A549 (cell line): Measurements from ENCODE around the gene GSG1L.

Experiments used
- HMGXB4 ChIP-seq: fragments of 250-450 bp; sonication (Bioruptor Pico); IDR thresholded peaks from 2 replicates; pipeline ENCODE4 v1.5.0; 2021; ENCODE audit warnings: mild to moderate bottlenecking, moderate library complexity, borderline replicate concordance
- MAX ChIP-seq: IDR thresholded peaks from 2 replicates; pipeline ENCODE4 v1.6.1; 2012

- TF ChIP-seq HMGXB4 (CRISPR knock-in tag) (no peak), MAX (no peak)
Observed at GRCh38 chr16:27906883-27907282, 156.6 kb downstream of the GSG1L start.
